Right atrium auricular region (tissue), 2 donors: ENCODE results near the gene ZNF496. TPM values are rescaled to one million over a fixed set of nuclear protein-coding genes. Genes with fewer than 3 reads are reported as not detected.

Source experiments
- DNase-seq: peaks from one replicate; pipeline ENCODE4 v3.0.0-alpha.2; 2019; ENCODE audit warnings: low spot score
- H3K27ac ChIP-seq, 2 donors: fragments of 200-600 bp; sonication (generic); 1 replicate in 1 of 2; 2 replicates in 1 of 2; pipeline ENCODE4 v1.5.1; 2016 to 2019
- H3K27me3 ChIP-seq, 2 donors: fragments of 200-600 bp; sonication (generic); one replicate each; pipeline versions ENCODE4 v1.5.1 to v1.6.0; 2017 to 2019
- H3K36me3 ChIP-seq: fragments of 200-600 bp; sonication (generic); one replicate; pipeline ENCODE4 v1.5.1; 2016
- H3K4me1 ChIP-seq, 2 donors: fragments of 200-600 bp; sonication (generic); one replicate each; pipeline versions ENCODE4 v1.5.1 to v1.6.0; 2017 to 2019
- H3K4me3 ChIP-seq, 2 donors: fragments of 200-600 bp; sonication (generic); 1 replicate in 1 of 2; 2 replicates in 1 of 2; pipeline ENCODE4 v1.5.1; 2017 to 2019; ENCODE audit warnings: mild to moderate bottlenecking in 1 of 2, moderate library complexity in 1 of 2
- H3K9me3 ChIP-seq, 2 donors: fragments of 200-600 bp; sonication (generic); one replicate each; pipeline ENCODE4 v1.5.1; 2019
- CTCF ChIP-seq, 2 donors: fragments of 200-600 bp; sonication (generic); IDR thresholded peaks; one replicate each; pipeline ENCODE4 v1.5.1; 2019; ENCODE audit warnings: antibody characterized with exemption in 2 of 2
- total RNA-seq, 2 donors: library from RNA; depleted of rRNA; stranded (reverse); fragments of >200 nt; gene quantifications; one replicate each; pipeline ENCODE4 v1.1.0, GENCODE V29; 2016

The ZNF496 gene
- total RNA-seq, 2 donors from 2014 or later, result 19.4 to 32.6 TPM

- no peaks in the 10 kb centered on the region for H3K9me3 ChIP-seq
- no peak for TF ChIP-seq CTCF (IDR thresholded peaks at IDR 0.05)
- H3K4me3 ChIP-seq, result no peak overlapping the region
- no peaks in the 10 kb centered on the region for H3K36me3 ChIP-seq
- no peaks in the 10 kb centered on the region for H3K27me3 ChIP-seq
- no peak overlapping the region for H3K27ac ChIP-seq
- H3K4me1 ChIP-seq, result no peaks in the 10 kb centered on the region
- DNase-seq, result no peak
Measured at GRCh38 chr1:247297263-247298123, 34.2 kb downstream of the ZNF496 start.

GRCh38 chr1:247296599-247297180 is 35.0 kb downstream of the ZNF496 start:
- DNase-seq, result no peak
- H3K4me3 ChIP-seq, result no peak overlapping the region
- H3K27ac ChIP-seq, result no peak overlapping the region
- H3K9me3 ChIP-seq, result no peaks in the 10 kb centered on the region
- H3K27me3 ChIP-seq, result no peaks in the 10 kb centered on the region
- no peaks in the 10 kb centered on the region for H3K4me1 ChIP-seq
- H3K36me3 ChIP-seq, result no peaks in the 10 kb centered on the region
- no peak for TF ChIP-seq CTCF (IDR thresholded peaks at IDR 0.05)

- Histone ChIP-seq H3K27ac (no peak overlapping the region), H3K36me3 (no peaks in the 10 kb centered on the region), H3K27me3 (no peaks in the 10 kb centered on the region), H3K4me3 (no peak overlapping the region), H3K4me1 (no peaks in the 10 kb centered on the region), H3K9me3 (no peaks in the 10 kb centered on the region)
- DNase-seq, result no peak
- no peak for TF ChIP-seq CTCF (IDR thresholded peaks at IDR 0.05)
Measured at GRCh38 chr1:247295746-247296145, 35.9 kb downstream of the ZNF496 start.

GRCh38 chr1:247295274-247295684 is 36.4 kb downstream of the ZNF496 start:
- no peak for TF ChIP-seq CTCF (IDR thresholded peaks at IDR 0.05)
- H3K4me3 ChIP-seq, result no peak overlapping the region
- DNase-seq, result no peak
- H3K9me3 ChIP-seq, result no peaks in the 10 kb centered on the region
- no peaks in the 10 kb centered on the region for H3K4me1 ChIP-seq
- no peaks in the 10 kb centered on the region for H3K36me3 ChIP-seq
- no peak overlapping the region for H3K27ac ChIP-seq
- H3K27me3 ChIP-seq, result no peaks in the 10 kb centered on the region

GRCh38 chr1:247294282-247294681 is 37.4 kb downstream of the ZNF496 start:
- Histone ChIP-seq H3K9me3 (no peaks in the 10 kb centered on the region), H3K4me3 (no peak overlapping the region), H3K27me3 (no peaks in the 10 kb centered on the region), H3K27ac (no peak overlapping the region), H3K4me1 (no peaks in the 10 kb centered on the region), H3K36me3 (no peaks in the 10 kb centered on the region)
- DNase-seq, result no peak
- TF ChIP-seq CTCF (IDR thresholded peaks at IDR 0.05), result no peak
